Ovary (tissue), 9 donors: ENCODE results near the gene FGF23. TPM values are rescaled to one million over a fixed set of nuclear protein-coding genes. Genes with fewer than 3 reads are reported as not detected.

Experiments
- DNase-seq, 5 donors: peaks; one replicate each; pipeline ENCODE4 v3.0.0-alpha.2; 2019 to 2020
- H3K27ac ChIP-seq, 2 donors: fragments of 200-600 bp; one replicate each; pipeline versions ENCODE4 v1.5.1 to v1.8.0; 2019 to 2022
- H3K27me3 ChIP-seq: fragments of 200-600 bp; one replicate; pipeline ENCODE4 v1.8.0; 2022
- H3K36me3 ChIP-seq: fragments of 200-600 bp; sonication (generic); one replicate; pipeline ENCODE4 v1.5.1; 2019
- H3K4me1 ChIP-seq: one replicate; pipeline ENCODE4 v1.8.1; 2013; ENCODE audit warnings: mild to moderate bottlenecking, moderate library complexity; ENCODE audit not compliant: insufficient read depth
- H3K4me3 ChIP-seq: fragments of 200-600 bp; sonication (generic); one replicate; pipeline ENCODE4 v1.5.1; 2017
- H3K9me3 ChIP-seq, 2 donors: fragments of 200-600 bp in 1 of 2; sonication (generic) in 1 of 2; one replicate each; pipeline versions ENCODE4 v1.5.1 to v1.8.1; 2013 to 2019; ENCODE audit warnings: mild to moderate bottlenecking in 1 of 2, moderate library complexity in 1 of 2
- EP300 ChIP-seq: sonication (generic); formaldehyde crosslinking; IDR thresholded peaks from one replicate; pipeline ENCODE4 v1.6.1; 2017; ENCODE audit warnings: antibody characterized with exemption
- POLR2A ChIP-seq: fragments of 450-650 bp; IDR thresholded peaks from one replicate; pipeline ENCODE4 v1.6.1; 2017; ENCODE audit warnings: antibody characterized with exemption, mild to moderate bottlenecking, moderate library complexity
- WGBS, 3 donors: extraction: QIAGEN DNeasy Blood & Tissue Kit in 1 of 3; methylation state at CpG; one replicate each; pipeline versions ENCODE4 v1.1.5 to v1.1.7; 2013 to 2017; 5-methylcytosine and 5-hydroxymethylcytosine counted together
- intact Hi-C, 4 donors: fragments of 100-400 bp; cut with DNase I; formaldehyde crosslinking; loops; one replicate each; pipeline versions ENCODE4 v1.11.0 to v1.15.1; 2022 to 2023
- polyA plus RNA-seq, 2 donors: library from polyadenylated mRNA; stranded (reverse); fragments of 200-250 nt in 1 of 2; fragments of 350-450 nt in 1 of 2; fragmentation: Illumina TruSeq in 1 of 2; extraction: RNeasy Lipid Tissue Mini Kit (QIAGEN cat#74804) in 1 of 2; gene quantifications; one replicate each; pipeline ENCODE4 v1.2.3, GENCODE V29; 2013 to 2014
- total RNA-seq, 7 donors: library from RNA; depleted of rRNA in 2 of 7; stranded (reverse); fragments of >200 nt in 2 of 7; fragmentation: NEBNext Ultra II Directional in 3 of 7; extraction: Animal tissue kit (Norgen Biotek cat#: 25700) in 3 of 7; gene quantifications; one replicate each; pipeline versions ENCODE4 v1.1.0 to v1.2.4, GENCODE V29; 2016 to 2023
- TF ChIP-seq, protein P1 (sequence below), 3 donors: fragments of 450-650 bp in 2 of 3; fragments of 200-600 bp in 1 of 3; IDR thresholded peaks; one replicate each; pipeline versions ENCODE4 v1.5.1 to v1.8.0; 2016 to 2022; ENCODE audit warnings: antibody characterized with exemption in 3 of 3, mild to moderate bottlenecking in 1 of 3
- donor health status: DM: no; HTN: no; CAD: no; lungs with moderate emphysema.
- donor health status: DM: no; HTN: no; CAD: no.
- donor health status: Bipolar disorder and iron deficiency.
- donor health status: DM: yes; HTN: yes; CAD: no.
- donor health status: DM: no; HTN: no; CAD: no.
- donor health status: DM: yes; HTN: yes; CAD: no.

Gene FGF23
- total and polyA plus RNA-seq, 9 donors, result not detected

DNA sequence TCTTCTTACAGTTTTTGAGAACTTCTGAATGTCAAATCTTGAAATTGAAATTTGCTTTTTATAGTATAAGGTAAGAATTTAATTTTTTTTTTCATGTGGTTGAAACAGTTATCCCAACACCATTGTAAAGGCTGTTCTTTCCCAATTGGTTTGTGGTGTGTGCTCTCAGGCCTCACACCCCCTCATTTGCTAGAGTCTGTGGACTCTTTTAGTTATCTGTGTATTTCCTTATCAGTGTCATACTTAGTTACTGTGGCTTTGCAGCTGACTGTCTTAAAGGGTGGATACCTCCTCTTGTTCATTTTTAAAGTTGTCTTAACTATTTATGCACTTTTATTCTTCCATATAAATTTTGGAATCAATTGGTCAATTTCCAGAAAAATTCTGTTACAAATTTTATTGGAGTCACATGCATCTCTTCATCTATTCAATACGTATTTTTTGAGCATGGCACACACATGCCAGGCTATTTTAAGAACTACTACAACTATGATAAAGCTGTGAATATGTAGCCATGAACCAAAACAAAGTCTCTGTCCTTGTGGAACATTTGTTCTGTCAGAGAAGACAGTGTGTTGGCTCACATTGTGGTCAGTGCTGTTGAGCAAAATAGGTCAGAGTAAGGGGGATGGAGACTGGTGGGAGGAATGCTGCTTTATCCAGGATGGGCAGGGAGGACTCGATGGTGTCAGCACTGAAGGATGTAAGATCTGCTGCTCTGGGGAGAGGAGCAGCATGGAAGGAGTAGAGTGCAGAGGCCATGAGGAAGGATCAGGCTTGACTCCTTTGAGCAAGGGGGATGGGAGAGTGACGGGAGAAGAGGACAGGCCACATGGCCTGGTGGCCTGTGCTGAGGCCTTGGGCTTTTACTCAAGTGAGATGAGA is 24.1 kb downstream of the FGF23 start:
- intact Hi-C loops, result no loop called here

DNA sequence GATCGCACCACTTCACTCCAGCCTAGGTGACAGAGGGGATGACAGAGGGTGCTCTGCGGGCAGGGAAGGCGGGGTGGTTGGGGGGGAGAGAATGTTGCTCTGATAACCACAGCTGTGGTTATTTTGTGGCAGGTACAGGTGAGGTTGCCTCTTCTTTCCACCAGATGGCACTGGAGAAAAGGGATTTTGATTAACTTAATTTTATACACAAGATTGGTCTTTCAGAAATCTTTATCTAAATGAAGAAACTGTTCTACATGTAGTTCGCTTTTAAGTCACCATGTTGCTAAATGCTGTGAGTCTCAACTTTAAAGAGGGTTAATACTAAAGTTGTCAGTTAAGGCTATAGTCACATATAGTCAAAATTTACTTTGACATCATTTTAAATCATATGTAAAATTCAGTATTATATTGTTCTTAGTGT is 25.7 kb downstream of the FGF23 start:
- H3K36me3 ChIP-seq, result no peaks in the 10 kb centered on the region
- intact Hi-C loops, result no loop called here
- WGBS, 3 donors, result 29 to 53% (median 36%) methylated on average over 4 of the region's 4 CpGs
- DNase-seq, result no peak
- TF ChIP-seq POLR2A, result no peak
- TF ChIP-seq EP300, result no peak
- TF ChIP-seq, protein P1, sequence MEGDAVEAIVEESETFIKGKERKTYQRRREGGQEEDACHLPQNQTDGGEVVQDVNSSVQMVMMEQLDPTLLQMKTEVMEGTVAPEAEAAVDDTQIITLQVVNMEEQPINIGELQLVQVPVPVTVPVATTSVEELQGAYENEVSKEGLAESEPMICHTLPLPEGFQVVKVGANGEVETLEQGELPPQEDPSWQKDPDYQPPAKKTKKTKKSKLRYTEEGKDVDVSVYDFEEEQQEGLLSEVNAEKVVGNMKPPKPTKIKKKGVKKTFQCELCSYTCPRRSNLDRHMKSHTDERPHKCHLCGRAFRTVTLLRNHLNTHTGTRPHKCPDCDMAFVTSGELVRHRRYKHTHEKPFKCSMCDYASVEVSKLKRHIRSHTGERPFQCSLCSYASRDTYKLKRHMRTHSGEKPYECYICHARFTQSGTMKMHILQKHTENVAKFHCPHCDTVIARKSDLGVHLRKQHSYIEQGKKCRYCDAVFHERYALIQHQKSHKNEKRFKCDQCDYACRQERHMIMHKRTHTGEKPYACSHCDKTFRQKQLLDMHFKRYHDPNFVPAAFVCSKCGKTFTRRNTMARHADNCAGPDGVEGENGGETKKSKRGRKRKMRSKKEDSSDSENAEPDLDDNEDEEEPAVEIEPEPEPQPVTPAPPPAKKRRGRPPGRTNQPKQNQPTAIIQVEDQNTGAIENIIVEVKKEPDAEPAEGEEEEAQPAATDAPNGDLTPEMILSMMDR (IDR thresholded peaks at IDR 0.05), result no peak
- no peaks in the 10 kb centered on the region for H3K9me3 ChIP-seq
- no peaks in the 10 kb centered on the region for H3K27me3 ChIP-seq
- no peak overlapping the region for H3K27ac ChIP-seq
- H3K4me1 ChIP-seq, result no peaks in the 10 kb centered on the region
- H3K4me3 ChIP-seq, result no peak overlapping the region

More for the DNA sequence above, 24.1 kb downstream of the FGF23 start:
- Histone ChIP-seq H3K36me3 (no peaks in the 10 kb centered on the region), H3K4me1 (no peaks in the 10 kb centered on the region), H3K9me3 (no peaks in the 10 kb centered on the region), H3K27ac (no peak overlapping the region), H3K4me3 (no peak overlapping the region), H3K27me3 (no peaks in the 10 kb centered on the region)
- DNase-seq, result no peak
- WGBS, 3 donors, result 43 to 46% (median 44%) methylated on average over 3 of the region's 3 CpGs
- TF ChIP-seq, protein P1 (IDR thresholded peaks at IDR 0.05), result no peak
- TF ChIP-seq EP300 (no peak), POLR2A (no peak)

DNA sequence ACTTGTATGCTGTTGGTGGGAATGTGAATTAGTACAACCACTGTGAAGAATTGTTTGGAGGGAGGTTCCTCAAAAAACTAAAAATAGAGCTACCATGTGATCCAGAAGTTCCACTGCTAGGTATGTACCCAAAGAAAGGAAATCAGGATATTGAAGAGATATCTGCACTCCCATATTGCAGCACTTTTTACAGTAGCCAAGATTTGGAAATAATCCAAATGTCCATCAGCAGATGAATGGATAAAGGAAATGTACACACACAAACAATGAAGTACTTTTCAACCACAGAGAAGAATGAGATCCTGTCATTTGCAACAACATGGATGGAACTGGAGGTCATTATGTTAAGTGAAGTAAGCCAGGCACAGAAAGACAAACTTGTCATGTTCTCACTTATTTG is 32.6 kb downstream of the FGF23 start:
- TF ChIP-seq, protein P1 (IDR thresholded peaks at IDR 0.05), result no peak
- TF ChIP-seq EP300 (no peak), POLR2A (no peak)
- Histone ChIP-seq H3K27ac (no peak overlapping the region), H3K36me3 (no peaks in the 10 kb centered on the region), H3K27me3 (no peaks in the 10 kb centered on the region), H3K9me3 (no peaks in the 10 kb centered on the region), H3K4me1 (no peaks in the 10 kb centered on the region), H3K4me3 (no peak overlapping the region)
- no peak for DNase-seq
- intact Hi-C loops, result no loop called here

DNA sequence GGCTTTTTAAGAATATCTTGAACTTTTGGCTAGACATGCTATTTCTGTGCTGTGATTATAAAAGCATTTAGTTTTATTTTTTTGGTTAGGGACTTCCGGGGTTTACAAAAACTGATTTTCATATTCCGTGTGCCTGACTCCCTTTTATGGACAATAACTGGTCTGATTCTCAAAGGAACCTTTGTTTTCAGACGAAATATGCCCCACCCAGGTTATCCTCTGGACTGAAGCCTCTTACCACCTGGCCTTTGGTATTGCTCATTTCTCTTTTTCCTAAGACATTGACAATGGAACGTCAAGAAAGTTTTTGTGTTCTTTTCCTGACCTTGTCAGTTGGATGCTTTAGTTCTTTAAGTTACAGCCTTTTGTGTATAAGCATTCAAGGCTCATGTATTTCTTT is 47.7 kb downstream of the FGF23 start:
- intact Hi-C loops, result no loop called here
- WGBS, 3 donors, result 19 to 34% (median 28%) methylated on average over 4 of the region's 4 CpGs

More for the DNA sequence above, 47.7 kb downstream of the FGF23 start:
- DNase-seq, result no peak
- no peaks in the 10 kb centered on the region for H3K27me3 ChIP-seq
- H3K4me1 ChIP-seq, result no peaks in the 10 kb centered on the region
- no peak overlapping the region for H3K27ac ChIP-seq
- no peaks in the 10 kb centered on the region for H3K9me3 ChIP-seq
- TF ChIP-seq EP300 (no peak), POLR2A (no peak)
- TF ChIP-seq, protein P1 (IDR thresholded peaks at IDR 0.05), result no peak
- H3K4me3 ChIP-seq, result no peak overlapping the region
- H3K36me3 ChIP-seq, result no peaks in the 10 kb centered on the region
